Glomerular endothelial cell (primary cell): ENCODE measurements around the gene ZNF821. TPM values are rescaled to one million over a fixed set of nuclear protein-coding genes. Genes with fewer than 3 reads are reported as not detected.
"Not testable (repeated sequence)": the region's sequence is repeated elsewhere in the genome, so short reads cannot be mapped to it uniquely, and the experiment has no call there.

Experiments
- DNase-seq: peaks from one replicate; pipeline ENCODE4 v3.0.0-alpha.2; 2011; ENCODE audit warnings: low read depth, low spot score; ENCODE audit errors: extremely low read depth
- total RNA-seq: library from RNA; depleted of rRNA; stranded (reverse); fragments of >200 nt; gene quantifications from 2 replicates; pipeline ENCODE4 v1.2.3, GENCODE V29; 2015

ZNF821 gene
- total RNA-seq = 3.5 and 9.0 TPM in 2 replicates

GRCh38 chr16:71883849-71884638 lies at the start of gene ZNF821:
ZNF821 (minus strand) TSS chr16:71884182; CDS start chr16:71879946, 4,236 bp downstream.
- DNase-seq = no peak

- no peak for DNase-seq
Observed at GRCh38 chr16:71933017-71933416, 49.0 kb upstream of the ZNF821 start.

- no peak for DNase-seq
Observed at GRCh38 chr16:71931599-71931998, 47.6 kb upstream of the ZNF821 start.

GRCh38 chr16:71931001-71931400 lies 47.0 kb upstream of the ZNF821 start:
- DNase-seq = no peak

- DNase-seq = no peak
Observed at GRCh38 chr16:71930013-71930563, 46.1 kb upstream of the ZNF821 start.

GRCh38 chr16:71929048-71929447 lies 45.1 kb upstream of the ZNF821 start:
- DNase-seq = peak; percentile 16

GRCh38 chr16:71927787-71928186 lies 43.8 kb upstream of the ZNF821 start:
- no peak for DNase-seq

GRCh38 chr16:71927383-71927782 lies 43.4 kb upstream of the ZNF821 start:
- DNase-seq = peak; percentile 89

GRCh38 chr16:71924710-71925109 lies 40.7 kb upstream of the ZNF821 start:
- DNase-seq = no peak

GRCh38 chr16:71923941-71924690 lies 40.1 kb upstream of the ZNF821 start:
- no peak for DNase-seq

- no peak for DNase-seq
Observed at GRCh38 chr16:71920658-71921057, 36.7 kb upstream of the ZNF821 start.

- no peak for DNase-seq
Observed at GRCh38 chr16:71919035-71919434, 35.1 kb upstream of the ZNF821 start.

- no peak for DNase-seq
Observed at GRCh38 chr16:71917900-71918299, 33.9 kb upstream of the ZNF821 start.

GRCh38 chr16:71916397-71916920 lies 32.5 kb upstream of the ZNF821 start:
- no peak for DNase-seq

GRCh38 chr16:71915350-71915749 lies 31.4 kb upstream of the ZNF821 start:
- no peak for DNase-seq

GRCh38 chr16:71914802-71915201 lies 30.8 kb upstream of the ZNF821 start:
- DNase-seq = no peak

GRCh38 chr16:71912534-71913275 lies 28.7 kb upstream of the ZNF821 start:
- no peak for DNase-seq

GRCh38 chr16:71911121-71911520 lies 27.1 kb upstream of the ZNF821 start:
- DNase-seq = no peak

- DNase-seq = not testable (repeated sequence)
Observed at GRCh38 chr16:71905765-71906164, 21.8 kb upstream of the ZNF821 start.

GRCh38 chr16:71904239-71904638 lies 20.3 kb upstream of the ZNF821 start:
- DNase-seq = no peak

- DNase-seq = no peak
Observed at GRCh38 chr16:71903608-71904007, 19.6 kb upstream of the ZNF821 start.
